Measurements from ENCODE around the gene TMEM98.

Gene TMEM98

DNA sequence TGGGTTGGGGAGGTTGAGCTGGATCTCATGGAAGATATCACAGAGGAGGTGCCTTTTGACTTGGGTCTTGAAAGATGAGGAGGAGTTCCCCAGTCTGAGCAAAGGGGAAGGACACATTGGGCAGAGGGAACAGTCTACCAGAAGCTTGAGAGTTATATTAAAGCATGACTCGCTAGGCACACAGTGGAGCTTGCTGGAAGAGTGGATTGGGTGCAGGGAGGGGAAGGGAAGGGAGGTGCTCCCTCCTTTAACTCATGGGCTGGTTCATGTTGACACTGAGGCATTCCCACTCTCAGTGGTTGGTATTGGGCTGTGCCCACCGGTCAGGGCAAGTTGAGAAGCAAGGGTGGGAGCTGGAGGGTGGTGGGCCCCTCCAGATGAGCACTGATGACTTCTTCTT lies 5.9 kb downstream of the TMEM98 start:
- peaks cover 9% of the 10 kb centered on the region for H3K36me3 ChIP-seq (ENCODE audit: control insufficient read depth, insufficient read depth, low read length)
- no peaks in the 10 kb centered on the region for H3K9me3 ChIP-seq (ENCODE audit: control insufficient read depth, insufficient read depth, low read length)
- no peak overlapping the region for H3K4me3 ChIP-seq (ENCODE audit: low read depth, low read length)
- H3K27me3 ChIP-seq (ENCODE audit: control insufficient read depth, insufficient read depth, low read length): peaks cover 2% of the 10 kb centered on the region
- H3K4me1 ChIP-seq (ENCODE audit: control insufficient read depth, insufficient read depth, low read length): peaks cover 16% of the 10 kb centered on the region
- H3K9ac ChIP-seq (ENCODE audit: low read depth, low read length): no peak overlapping the region

DNA sequence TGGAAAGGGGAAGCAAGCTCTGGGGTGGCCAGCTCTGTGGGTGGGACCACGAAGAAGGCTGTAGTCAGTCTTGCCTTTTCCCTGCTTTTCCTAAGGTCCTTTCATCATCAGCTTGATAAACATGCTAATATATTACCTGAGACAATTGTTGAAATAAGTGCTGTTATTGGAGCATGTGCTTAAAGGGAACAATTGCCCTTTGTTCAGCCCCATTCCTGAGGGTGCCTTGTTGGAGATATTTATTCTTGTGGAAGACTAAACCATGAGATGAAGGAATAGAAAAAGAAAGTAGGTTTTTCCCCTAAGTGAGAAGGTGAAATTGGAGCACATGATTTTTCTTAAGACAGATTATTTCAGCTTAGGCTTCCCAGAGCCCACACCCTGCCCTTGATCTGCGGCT lies 7.8 kb downstream of the TMEM98 start:
- no peaks in the 10 kb centered on the region for H3K27me3 ChIP-seq (ENCODE audit: control insufficient read depth, insufficient read depth, low read length)

DNA sequence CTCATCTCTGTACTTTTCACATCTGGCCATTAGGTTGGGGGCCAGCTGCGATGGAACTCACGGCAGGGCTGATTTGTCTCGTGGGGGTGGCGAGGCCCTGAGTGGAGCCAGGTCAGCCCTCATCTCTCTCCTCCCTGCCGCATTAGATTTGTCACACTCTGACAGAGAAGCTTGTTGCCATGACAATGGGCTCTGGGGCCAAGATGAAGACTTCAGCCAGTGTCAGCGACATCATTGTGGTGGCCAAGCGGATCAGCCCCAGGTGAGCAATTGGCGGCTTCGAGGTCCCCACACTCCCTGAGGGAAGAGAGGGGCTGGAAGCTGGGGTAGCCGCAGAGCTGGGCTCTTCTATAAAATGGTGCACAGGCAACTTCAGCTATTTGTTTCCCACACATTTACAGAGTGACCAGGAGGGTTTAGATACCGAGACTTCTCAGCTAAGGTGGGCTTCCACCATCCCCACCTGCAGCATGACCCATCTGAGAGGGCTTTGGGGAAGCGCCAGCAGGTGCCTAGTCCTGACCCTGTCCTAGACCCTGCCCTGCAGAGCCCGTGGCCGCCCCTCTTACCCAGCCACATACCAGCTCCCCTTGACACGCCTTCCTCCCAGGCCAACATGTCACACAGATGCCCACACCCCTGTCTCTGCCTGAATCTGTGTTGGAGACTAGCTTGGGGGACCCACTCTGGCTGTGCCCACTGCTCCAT lies 8.4 kb downstream of the TMEM98 start:
- H3K9me3 ChIP-seq (ENCODE audit: control insufficient read depth, insufficient read depth, low read length): no peaks in the 10 kb centered on the region
- no peak overlapping the region for H3K4me3 ChIP-seq (ENCODE audit: low read depth, low read length)
- no peak overlapping the region for H3K9ac ChIP-seq (ENCODE audit: low read depth, low read length)
- peaks cover 12% of the 10 kb centered on the region for H3K36me3 ChIP-seq (ENCODE audit: control insufficient read depth, insufficient read depth, low read length)
- peaks cover 6% of the 10 kb centered on the region for H3K4me1 ChIP-seq (ENCODE audit: control insufficient read depth, insufficient read depth, low read length)
- H3K27me3 ChIP-seq (ENCODE audit: control insufficient read depth, insufficient read depth, low read length): no peaks in the 10 kb centered on the region

More for the DNA sequence above, 7.8 kb downstream of the TMEM98 start:
- Histone ChIP-seq H3K9me3 (ENCODE audit: control insufficient read depth, insufficient read depth, low read length) (no peaks in the 10 kb centered on the region), H3K4me3 (ENCODE audit: low read depth, low read length) (no peak overlapping the region), H3K9ac (ENCODE audit: low read depth, low read length) (no peak overlapping the region), H3K4me1 (ENCODE audit: control insufficient read depth, insufficient read depth, low read length) (peaks cover 6% of the 10 kb centered on the region), H3K36me3 (ENCODE audit: control insufficient read depth, insufficient read depth, low read length) (peaks cover 10% of the 10 kb centered on the region)

DNA sequence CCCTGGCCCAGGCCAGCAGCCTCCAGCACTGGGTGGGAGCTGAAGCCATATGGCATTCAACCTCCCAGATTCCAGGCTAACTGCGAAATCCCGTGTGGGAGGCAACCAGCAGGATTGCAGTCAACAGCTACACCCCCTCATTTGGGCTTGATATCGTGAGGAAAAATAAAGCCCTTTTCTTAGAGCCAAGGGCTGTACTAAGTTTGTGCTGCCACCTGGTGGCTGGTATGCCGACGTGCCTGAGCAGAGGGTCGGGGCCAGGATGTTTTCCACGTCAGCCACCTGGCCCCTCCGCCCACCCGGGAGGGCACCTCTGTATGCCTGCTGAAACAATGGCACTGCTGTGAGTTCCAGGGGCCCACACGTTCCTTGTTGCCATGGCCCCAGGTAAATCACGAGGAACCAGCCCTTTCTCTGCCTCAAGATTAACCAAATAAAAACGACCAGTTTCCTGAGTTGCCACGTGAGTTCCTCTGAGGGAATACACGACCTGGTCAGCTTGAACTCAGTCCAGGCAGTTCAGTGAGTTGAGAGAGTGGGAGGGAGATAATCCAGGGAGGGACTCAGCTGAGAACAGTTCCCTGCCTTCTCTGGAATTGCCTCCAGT lies 9.0 kb downstream of the TMEM98 start:
- no peak overlapping the region for H3K9ac ChIP-seq (ENCODE audit: low read depth, low read length)
- no peaks in the 10 kb centered on the region for H3K27me3 ChIP-seq (ENCODE audit: control insufficient read depth, insufficient read depth, low read length)
- H3K4me1 ChIP-seq (ENCODE audit: control insufficient read depth, insufficient read depth, low read length): peaks cover 6% of the 10 kb centered on the region
- H3K4me3 ChIP-seq (ENCODE audit: low read depth, low read length): no peak overlapping the region
- peaks cover 12% of the 10 kb centered on the region for H3K36me3 ChIP-seq (ENCODE audit: control insufficient read depth, insufficient read depth, low read length)
- no peaks in the 10 kb centered on the region for H3K9me3 ChIP-seq (ENCODE audit: control insufficient read depth, insufficient read depth, low read length)

DNA sequence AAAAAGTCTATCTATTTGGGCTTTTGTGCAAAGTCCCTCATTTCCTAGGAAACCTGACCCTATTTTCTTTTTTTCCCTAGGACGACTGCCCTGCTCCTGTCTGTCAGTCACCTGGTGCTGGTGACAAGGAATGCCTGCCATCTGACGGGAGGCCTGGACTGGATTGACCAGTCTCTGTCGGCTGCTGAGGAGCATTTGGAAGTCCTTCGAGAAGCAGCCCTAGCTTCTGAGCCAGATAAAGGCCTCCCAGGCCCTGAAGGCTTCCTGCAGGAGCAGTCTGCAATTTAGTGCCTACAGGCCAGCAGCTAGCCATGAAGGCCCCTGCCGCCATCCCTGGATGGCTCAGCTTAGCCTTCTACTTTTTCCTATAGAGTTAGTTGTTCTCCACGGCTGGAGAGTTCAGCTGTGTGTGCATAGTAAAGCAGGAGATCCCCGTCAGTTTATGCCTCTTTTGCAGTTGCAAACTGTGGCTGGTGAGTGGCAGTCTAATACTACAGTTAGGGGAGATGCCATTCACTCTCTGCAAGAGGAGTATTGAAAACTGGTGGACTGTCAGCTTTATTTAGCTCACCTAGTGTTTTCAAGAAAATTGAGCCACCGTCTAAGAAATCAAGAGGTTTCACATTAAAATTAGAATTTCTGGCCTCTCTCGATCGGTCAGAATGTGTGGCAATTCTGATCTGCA lies 12.9 kb downstream of the TMEM98 start:
- no peaks in the 10 kb centered on the region for H3K9me3 ChIP-seq (ENCODE audit: control insufficient read depth, insufficient read depth, low read length)
- peaks cover 12% of the 10 kb centered on the region for H3K36me3 ChIP-seq (ENCODE audit: control insufficient read depth, insufficient read depth, low read length)
- H3K4me3 ChIP-seq (ENCODE audit: low read depth, low read length): no peak overlapping the region
- H3K27me3 ChIP-seq (ENCODE audit: control insufficient read depth, insufficient read depth, low read length): no peaks in the 10 kb centered on the region
- H3K4me1 ChIP-seq (ENCODE audit: control insufficient read depth, insufficient read depth, low read length): peaks cover 6% of the 10 kb centered on the region
- no peak overlapping the region for H3K9ac ChIP-seq (ENCODE audit: low read depth, low read length)

DNA sequence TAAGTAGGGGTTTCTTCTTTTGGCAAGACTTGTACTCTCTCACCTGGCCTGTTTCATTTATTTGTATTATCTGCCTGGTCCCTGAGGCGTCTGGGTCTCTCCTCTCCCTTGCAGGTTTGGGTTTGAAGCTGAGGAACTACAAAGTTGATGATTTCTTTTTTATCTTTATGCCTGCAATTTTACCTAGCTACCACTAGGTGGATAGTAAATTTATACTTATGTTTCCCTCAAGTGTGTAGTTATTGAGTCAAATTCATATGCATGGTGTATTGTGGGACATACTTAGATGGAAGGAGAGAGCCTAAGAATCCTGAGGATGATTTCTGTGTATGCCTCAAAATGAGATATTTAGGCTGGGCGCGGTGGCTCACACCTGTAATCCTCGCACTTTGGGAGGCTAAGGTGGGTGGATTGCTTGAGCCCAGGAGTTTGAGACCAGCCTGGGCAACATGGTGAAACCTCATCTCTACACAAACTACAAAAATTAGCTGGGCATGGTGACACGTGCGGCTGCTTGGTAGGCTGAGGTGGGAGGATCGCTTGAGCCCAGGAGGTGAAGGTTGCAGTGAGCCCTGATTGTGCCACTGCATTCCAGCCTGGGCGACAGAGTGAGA lies 13.6 kb downstream of the TMEM98 start:
- Histone ChIP-seq H3K27me3 (ENCODE audit: control insufficient read depth, insufficient read depth, low read length) (no peaks in the 10 kb centered on the region), H3K9me3 (ENCODE audit: control insufficient read depth, insufficient read depth, low read length) (no peaks in the 10 kb centered on the region), H3K4me1 (ENCODE audit: control insufficient read depth, insufficient read depth, low read length) (peaks cover 6% of the 10 kb centered on the region), H3K36me3 (ENCODE audit: control insufficient read depth, insufficient read depth, low read length) (peaks cover 10% of the 10 kb centered on the region), H3K9ac (ENCODE audit: low read depth, low read length) (no peak overlapping the region), H3K4me3 (ENCODE audit: low read depth, low read length) (no peak overlapping the region)

DNA sequence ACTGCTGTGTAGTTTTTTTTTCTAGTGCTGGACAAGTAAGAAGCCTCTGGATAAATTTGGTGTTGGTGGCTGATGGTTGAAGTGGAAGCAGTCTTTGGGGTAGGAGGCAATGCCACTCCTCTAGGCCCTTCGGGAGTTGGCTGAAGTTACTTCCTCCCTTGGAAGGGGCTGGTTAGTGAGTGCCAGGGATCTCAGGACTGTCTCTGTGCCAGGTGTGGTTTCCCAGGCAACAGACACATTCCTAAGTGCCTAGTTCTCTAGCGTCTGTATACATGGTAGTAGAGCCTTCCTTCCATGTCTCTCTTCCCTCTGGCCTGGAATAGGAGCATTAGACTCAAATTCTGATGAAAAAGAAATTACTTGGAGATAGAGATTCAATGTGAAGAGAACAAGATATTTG lies 15.3 kb downstream of the TMEM98 start:
- H3K4me3 ChIP-seq (ENCODE audit: low read depth, low read length): no peak overlapping the region
- H3K9me3 ChIP-seq (ENCODE audit: control insufficient read depth, insufficient read depth, low read length): no peaks in the 10 kb centered on the region
- H3K9ac ChIP-seq (ENCODE audit: low read depth, low read length): no peak overlapping the region
- H3K27me3 ChIP-seq (ENCODE audit: control insufficient read depth, insufficient read depth, low read length): no peaks in the 10 kb centered on the region
- peaks cover 3% of the 10 kb centered on the region for H3K36me3 ChIP-seq (ENCODE audit: control insufficient read depth, insufficient read depth, low read length)
- no peaks in the 10 kb centered on the region for H3K4me1 ChIP-seq (ENCODE audit: control insufficient read depth, insufficient read depth, low read length)

DNA sequence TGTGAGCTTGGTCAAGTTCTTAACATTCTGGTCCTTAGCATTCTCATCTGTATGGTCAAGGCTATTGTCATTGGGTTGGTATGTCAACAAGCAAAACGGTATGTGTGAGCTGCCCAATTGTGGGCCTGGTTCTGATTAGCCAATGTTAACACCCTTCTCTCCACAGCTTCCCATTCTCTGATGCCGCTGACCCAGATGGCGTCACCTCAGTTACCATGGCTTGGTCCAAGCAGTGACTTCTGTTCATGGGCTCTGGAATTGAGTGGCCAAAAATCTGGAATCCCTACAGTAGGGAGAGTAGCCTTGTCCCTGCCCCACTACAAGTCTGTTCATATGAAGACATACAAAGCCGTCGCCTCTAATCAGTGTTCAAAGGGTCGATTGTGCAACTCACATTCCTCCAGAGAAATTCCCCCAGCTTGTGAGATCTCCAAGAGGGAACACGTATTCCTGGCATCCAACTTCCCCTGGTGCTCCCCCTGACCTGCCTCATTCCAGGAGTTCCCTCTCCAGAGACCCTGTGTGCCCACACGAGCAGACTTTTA lies 15.8 kb downstream of the TMEM98 start:
- Histone ChIP-seq H3K4me1 (ENCODE audit: control insufficient read depth, insufficient read depth, low read length) (no peaks in the 10 kb centered on the region), H3K27me3 (ENCODE audit: control insufficient read depth, insufficient read depth, low read length) (no peaks in the 10 kb centered on the region), H3K9ac (ENCODE audit: low read depth, low read length) (no peak overlapping the region), H3K36me3 (ENCODE audit: control insufficient read depth, insufficient read depth, low read length) (peaks cover 3% of the 10 kb centered on the region), H3K9me3 (ENCODE audit: control insufficient read depth, insufficient read depth, low read length) (no peaks in the 10 kb centered on the region), H3K4me3 (ENCODE audit: low read depth, low read length) (no peak overlapping the region)

DNA sequence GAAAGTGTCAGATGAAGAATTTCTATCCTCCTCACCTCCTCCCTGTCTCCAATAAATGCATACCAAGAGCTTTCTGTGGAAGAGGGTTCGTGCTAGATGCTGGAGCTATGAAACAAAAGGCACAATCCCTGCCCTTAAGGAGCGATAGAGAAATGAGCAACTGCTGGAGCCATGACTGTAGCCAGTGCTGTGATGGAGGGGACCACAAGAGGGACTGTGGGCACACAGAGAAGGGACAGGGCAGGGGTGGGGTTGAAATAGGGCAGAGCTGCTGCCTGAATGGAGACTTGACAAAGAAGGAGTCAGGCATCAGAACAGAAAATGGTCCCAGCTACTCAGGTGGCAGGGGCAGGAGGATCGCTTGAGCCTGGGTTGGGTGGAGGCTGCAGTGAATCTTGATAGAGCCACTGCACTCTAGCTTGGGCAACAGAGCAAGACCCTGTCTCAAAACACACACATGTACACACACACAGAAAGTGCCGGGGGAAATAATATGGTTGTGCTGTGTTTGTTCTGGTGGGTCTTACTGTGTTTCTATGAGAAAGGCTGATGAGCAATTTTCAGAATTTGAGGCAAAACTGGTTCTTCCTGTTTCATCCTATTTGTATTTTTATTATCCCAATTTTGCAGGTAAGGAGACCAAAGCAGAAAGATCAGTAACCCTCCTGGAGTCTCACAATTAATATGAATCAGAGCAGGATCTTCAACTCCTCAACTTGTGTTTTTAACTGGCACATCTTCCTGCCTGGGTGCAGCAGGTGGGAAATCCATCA lies 16.5 kb downstream of the TMEM98 start:
- no peak overlapping the region for H3K4me3 ChIP-seq (ENCODE audit: low read depth, low read length)
- no peaks in the 10 kb centered on the region for H3K27me3 ChIP-seq (ENCODE audit: control insufficient read depth, insufficient read depth, low read length)
- no peaks in the 10 kb centered on the region for H3K4me1 ChIP-seq (ENCODE audit: control insufficient read depth, insufficient read depth, low read length)
- H3K9me3 ChIP-seq (ENCODE audit: control insufficient read depth, insufficient read depth, low read length): no peaks in the 10 kb centered on the region
- peaks cover 3% of the 10 kb centered on the region for H3K36me3 ChIP-seq (ENCODE audit: control insufficient read depth, insufficient read depth, low read length)
- no peak overlapping the region for H3K9ac ChIP-seq (ENCODE audit: low read depth, low read length)

DNA sequence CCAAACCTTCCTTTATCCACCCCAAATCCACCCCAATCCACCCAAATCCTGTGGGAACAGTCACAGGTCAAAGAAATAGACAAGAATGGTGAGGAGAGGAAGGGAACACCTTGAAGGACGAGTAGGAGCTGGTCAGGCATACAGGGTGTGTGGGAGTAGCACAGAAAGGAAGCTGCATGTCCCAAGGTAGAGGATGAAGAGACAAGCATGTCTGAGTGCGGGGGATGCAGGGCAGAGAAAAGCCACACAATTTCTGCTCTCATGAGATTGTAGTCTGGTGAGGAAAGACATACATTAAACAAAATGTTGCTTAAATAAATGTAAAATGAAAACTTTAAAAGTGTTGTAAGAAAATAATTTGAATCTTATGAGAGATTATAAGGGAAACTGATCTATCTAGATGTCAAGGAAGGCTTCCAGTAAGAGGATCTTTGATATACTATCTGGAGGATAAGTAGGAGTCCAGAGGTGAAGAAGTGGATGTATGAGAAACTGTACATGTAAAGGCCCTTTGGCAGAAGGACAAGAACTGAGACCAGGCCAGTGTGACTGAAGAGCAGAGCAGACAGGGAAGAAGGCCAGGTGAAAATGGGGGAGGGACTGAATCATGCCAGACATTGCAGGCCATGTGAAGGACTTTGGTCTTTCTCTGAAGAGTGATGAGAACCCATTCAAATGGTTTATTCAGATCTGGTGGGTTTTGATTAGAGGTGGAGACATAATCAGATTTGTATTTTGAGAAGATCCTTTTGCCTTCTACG lies 18.6 kb downstream of the TMEM98 start:
- no peaks in the 10 kb centered on the region for H3K36me3 ChIP-seq (ENCODE audit: control insufficient read depth, insufficient read depth, low read length)
- H3K4me1 ChIP-seq (ENCODE audit: control insufficient read depth, insufficient read depth, low read length): no peaks in the 10 kb centered on the region
- H3K27me3 ChIP-seq (ENCODE audit: control insufficient read depth, insufficient read depth, low read length): no peaks in the 10 kb centered on the region
- H3K4me3 ChIP-seq (ENCODE audit: low read depth, low read length): no peak overlapping the region
- H3K9ac ChIP-seq (ENCODE audit: low read depth, low read length): no peak overlapping the region
- H3K9me3 ChIP-seq (ENCODE audit: control insufficient read depth, insufficient read depth, low read length): no peaks in the 10 kb centered on the region
